Liver (tissue), 9 donors: ENCODE measurements around the gene PWWP2B. TPM values are rescaled to one million over a fixed set of nuclear protein-coding genes. Genes with fewer than 3 reads are reported as not detected.

ENCODE experiments used
- DNase-seq: peaks from one replicate; pipeline ENCODE4 v3.0.0-alpha.2; 2017; ENCODE audit warnings: low spot score
- H3K27ac ChIP-seq, 2 donors: one replicate each; pipeline ENCODE4 v1.7.0; 2013; ENCODE audit warnings: inconsistent platforms in 2 of 2, low read length in 2 of 2, control low read depth in 1 of 2, low read depth in 1 of 2, mild to moderate bottlenecking in 1 of 2
- H3K27me3 ChIP-seq, 4 donors: one replicate each; pipeline versions ENCODE4 v1.6.1 to v1.7.0; 2013; ENCODE audit warnings: low read length in 3 of 4, inconsistent platforms in 1 of 4, mild to moderate bottlenecking in 1 of 4, moderate library complexity in 1 of 4; ENCODE audit not compliant: control insufficient read depth in 4 of 4, insufficient read depth in 4 of 4
- H3K36me3 ChIP-seq, 4 donors: one replicate each; pipeline versions ENCODE4 v1.6.1 to v1.7.0; 2013; ENCODE audit warnings: low read length in 3 of 4, mild to moderate bottlenecking in 3 of 4, low read depth in 1 of 4, moderate library complexity in 1 of 4; ENCODE audit not compliant: control insufficient read depth in 4 of 4, insufficient read depth in 3 of 4
- H3K4me1 ChIP-seq, 4 donors: one replicate each; pipeline versions ENCODE4 v1.6.1 to v1.7.0; 2013; ENCODE audit warnings: low read length in 3 of 4, mild to moderate bottlenecking in 3 of 4, moderate library complexity in 1 of 4; ENCODE audit not compliant: control insufficient read depth in 4 of 4, insufficient read depth in 4 of 4
- H3K4me3 ChIP-seq, 3 donors: one replicate each; pipeline versions ENCODE4 v1.6.1 to v1.7.0; 2013; ENCODE audit warnings: low read length in 3 of 3, control low read depth in 1 of 3, low read depth in 1 of 3, mild to moderate bottlenecking in 1 of 3
- H3K9ac ChIP-seq, 2 donors: one replicate each; pipeline ENCODE4 v1.7.0; 2013; ENCODE audit warnings: low read length in 2 of 2, mild to moderate bottlenecking in 2 of 2, moderate library complexity in 2 of 2, control low read depth in 1 of 2, low read depth in 1 of 2
- H3K9me3 ChIP-seq, 4 donors: one replicate each; pipeline versions ENCODE4 v1.6.1 to v1.7.0; 2013; ENCODE audit warnings: low read length in 3 of 4; ENCODE audit not compliant: control insufficient read depth in 4 of 4
- ATF3 ChIP-seq: IDR thresholded peaks from 2 replicates; pipeline ENCODE4 v1.6.1; 2016; ENCODE audit warnings: antibody characterized with exemption
- CTCF ChIP-seq: fragments of 150-350 bp; IDR thresholded peaks from 2 replicates; pipeline ENCODE4 v1.5.1; 2017; ENCODE audit warnings: improper control_type of control experiment, low read depth, low read length; ENCODE audit not compliant: missing input control
- EGR1 ChIP-seq, 2 donors: IDR thresholded peaks; 2 replicates each; pipeline ENCODE4 v1.6.1; 2016 to 2018; ENCODE audit warnings: antibody characterized with exemption in 2 of 2, low read depth in 2 of 2
- FOXA2 ChIP-seq: IDR thresholded peaks from 2 replicates; pipeline ENCODE4 v1.6.1; 2016; ENCODE audit warnings: antibody characterized with exemption
- HNF4A ChIP-seq, 2 donors: conservative IDR thresholded peaks; 2 replicates each; pipeline ENCODE4 v1.6.1; 2016; ENCODE audit warnings: antibody characterized with exemption in 2 of 2, mild to moderate bottlenecking in 2 of 2
- HNF4G ChIP-seq: IDR thresholded peaks from 2 replicates; pipeline ENCODE4 v1.6.1; 2016; ENCODE audit warnings: antibody characterized with exemption
- JUND ChIP-seq, 2 donors: IDR thresholded peaks; 2 replicates each; pipeline ENCODE4 v1.6.1; 2016; ENCODE audit warnings: antibody characterized with exemption in 2 of 2
- RAD21 ChIP-seq, 2 donors: IDR thresholded peaks; 2 replicates each; pipeline ENCODE4 v1.6.1; 2016; ENCODE audit warnings: antibody characterized with exemption in 2 of 2, mild to moderate bottlenecking in 2 of 2
- REST ChIP-seq: IDR thresholded peaks from 2 replicates; pipeline ENCODE4 v1.6.1; 2016; ENCODE audit warnings: antibody characterized with exemption, mild to moderate bottlenecking
- SP1 ChIP-seq: IDR thresholded peaks from 2 replicates; pipeline ENCODE4 v1.6.1; 2018; ENCODE audit warnings: antibody characterized with exemption, mild to moderate bottlenecking
- YY1 ChIP-seq: IDR thresholded peaks from 2 replicates; pipeline ENCODE4 v1.6.1; 2016; ENCODE audit warnings: antibody characterized with exemption, mild to moderate bottlenecking
- ZBTB33 ChIP-seq: IDR thresholded peaks from 2 replicates; pipeline ENCODE4 v1.6.1; 2016; ENCODE audit warnings: antibody characterized with exemption
- WGBS: extraction: QIAGEN DNeasy Blood & Tissue Kit; methylation state at CpG from one replicate; pipeline ENCODE4 v1.1.7; 2013; 5-methylcytosine and 5-hydroxymethylcytosine counted together
- polyA plus RNA-seq, 2 donors: library from polyadenylated mRNA; stranded (reverse) in 1 of 2; unstranded in 1 of 2; fragments of 200-250 nt in 1 of 2; fragments of >200 nt in 1 of 2; fragmentation: Nextera tagmentation in 1 of 2; extraction: Ambion mirVana in 1 of 2; gene quantifications; one replicate each; pipeline versions ENCODE4 v1.2.1 to v1.2.3, GENCODE V29; 2013 to 2015
- total RNA-seq, 2 donors: library from RNA; depleted of rRNA; stranded (reverse); fragments of >200 nt; gene quantifications; one replicate each; pipeline ENCODE4 v1.2.3, GENCODE V29; 2014
- donor health status: healthy.
- donor health status: healthy.
- donor health status: healthy.
- donor health status: healthy.
- donor health status: healthy.

Gene PWWP2B
- total and polyA plus RNA-seq, 4 donors: 0.75 to 4.2 (median 3.6) TPM

GRCh38 chr10:132438091-132439024, 41.4 kb downstream of the PWWP2B start (continued):
- TF ChIP-seq REST: no peak
- no peak for TF ChIP-seq SP1
- no peak for TF ChIP-seq YY1
- TF ChIP-seq ATF3: no peak
- TF ChIP-seq EGR1 (IDR thresholded peaks at IDR 0.05; ENCODE audit: low read depth in 2 of 2): no peak
- no peak for TF ChIP-seq JUND (IDR thresholded peaks at IDR 0.05)
- TF ChIP-seq RAD21 (IDR thresholded peaks at IDR 0.05): no peak

GRCh38 chr10:132439025-132439388, 42.0 kb downstream of the PWWP2B start:
- peak overlapping the region in 1 of 2 donors; percentile 35 for H3K27ac ChIP-seq
- no peak for TF ChIP-seq FOXA2
- TF ChIP-seq CTCF: no peak
- no peak for TF ChIP-seq ZBTB33
- TF ChIP-seq HNF4G: no peak
- no peak for TF ChIP-seq JUND (IDR thresholded peaks at IDR 0.05)
- TF ChIP-seq SP1: no peak
- TF ChIP-seq YY1: no peak
- TF ChIP-seq EGR1 (IDR thresholded peaks at IDR 0.05; ENCODE audit: low read depth in 2 of 2): no peak
- no peak for TF ChIP-seq HNF4A (conservative IDR thresholded peaks at IDR 0.05)
- no peak for DNase-seq
- H3K9me3 ChIP-seq: no peaks in the 10 kb centered on the region
- no peak overlapping the region for H3K4me3 ChIP-seq
- peaks cover 0 to 5% (median 2%) of the 10 kb centered on the region in 4 donors for H3K4me1 ChIP-seq
- H3K9ac ChIP-seq: no peak overlapping the region
- no peaks in the 10 kb centered on the region for H3K36me3 ChIP-seq
- WGBS: 77% methylated on average over 6 of the region's 6 CpGs
- H3K27me3 ChIP-seq: no peaks in the 10 kb centered on the region
